ENCODE results near the gene AKAP10. TPM values are rescaled to one million over a fixed set of nuclear protein-coding genes. Genes with fewer than 3 reads are reported as not detected.
A peak's percentile ranks its signal among the peaks of the same experiment; 100 is the strongest.

Gene AKAP10
- total and polyA plus RNA-seq, 2 of the 8 experiments (the other 6 are each of a cell fraction or from before 2014, with no cell fraction given): 13.3 to 27.0 TPM

- H4K91ac ChIP-seq (replicated peaks; ENCODE audit: insufficient read length, low read length): no peak overlapping the region
- no peaks in the 10 kb centered on the region for H3K23me2 ChIP-seq (ENCODE audit: low read depth, low read length)
- no peaks in the 10 kb centered on the region for H3K79me1 ChIP-seq (ENCODE audit: low read depth, low read length)
- H2BK20ac ChIP-seq (ENCODE audit: low read length): no peak overlapping the region
- DNase-seq (ENCODE audit: low read depth in 1 of 2, low spot score in 2 of 2): peak; percentile 87 to 93
- FAIRE-seq: peak; percentile 95
- ChIA-PET CTCF (ENCODE audit: partially characterized antibody) (interaction anchor here (0.6 to 4.3 kb wide), 37 partner anchors 8 to 349 kb away, joined by 3 to 35 read pairs (median 4); partner anchors contain the start of gene SPECC1), POLR2A (ENCODE audit: partially characterized antibody) (interaction anchor here (0.6 to 2.2 kb wide), 6 partner anchors 11 to 607 kb away, joined by 3 to 11 read pairs (median 6); partner anchors contain the start of genes AKAP10 and SPECC1)
- no peak overlapping the region for H3K14ac ChIP-seq (ENCODE audit: insufficient read length)
- H3K23ac ChIP-seq (ENCODE audit: insufficient read length): no peak overlapping the region
- no peak overlapping the region for H2BK5ac ChIP-seq (ENCODE audit: low read depth, low read length)
- 0 out of 2 replicates have a peak overlapping the region, but pooled peaks have one; percentile 26 for H2AFZ ChIP-seq (ENCODE audit: low read length)
- H2BK15ac ChIP-seq (ENCODE audit: low read length): no peak overlapping the region
- no peak overlapping the region for H2BK120ac ChIP-seq (replicated peaks; ENCODE audit: low read depth, low read length)
- H4K5ac ChIP-seq (ENCODE audit: insufficient read length, low read depth, low read length): no peak overlapping the region
- H3K18ac ChIP-seq (ENCODE audit: extremely low read depth, low read length): no peak overlapping the region; the same call in 1 of the 2 replicates
- WGBS, 2 experiments (ENCODE audit: extremely low coverage in 1 of 2, insufficient coverage in 1 of 2, insufficient read length in 1 of 2, insufficient replicate concordance in 2 of 2, low coverage in 1 of 2, low lambda C conversion rate in 2 of 2, missing lambda C conversion rate in 1 of 2): 34% methylated on average over 23 of the region's 24 CpGs; no CpG with 5 or more reads in 1 of the 2 experiments
- no peak overlapping the region for H3K56ac ChIP-seq (replicated peaks; ENCODE audit: insufficient read length, low read depth, low read length)
- H4K8ac ChIP-seq (ENCODE audit: extremely low read depth, insufficient read depth, low read length): peak overlapping the region; percentile 77; the same call in 1 of the 2 replicates
- no peaks in the 10 kb centered on the region for H3K4me1 ChIP-seq (replicated peaks in 1 of 4; ENCODE audit: control insufficient read depth in 3 of 4, insufficient read depth in 4 of 4, low read length in 3 of 4)
- H3K4me2 ChIP-seq (ENCODE audit: insufficient read depth in 1 of 2, low read depth in 2 of 2, low read length in 2 of 2): peak overlapping the region in 1 of 2 experiments; percentile 21; a peak in 2 of 4 replicates
- no peak overlapping the region for H3K9ac ChIP-seq (replicated peaks in 1 of 4; ENCODE audit: extremely low read depth in 1 of 4, low read depth in 3 of 4, low read length in 3 of 4)
- no peak overlapping the region for H2AK5ac ChIP-seq (ENCODE audit: low read depth, low read length)
- H3K79me2 ChIP-seq (ENCODE audit: control insufficient read depth in 1 of 2, insufficient read depth in 2 of 2, low read length in 2 of 2): no peaks in the 10 kb centered on the region
- no peaks in the 10 kb centered on the region for H3K9me3 ChIP-seq (ENCODE audit: insufficient read depth in 2 of 2, low read depth in 1 of 2, low read length in 1 of 2)
- H3K27me3 ChIP-seq (replicated peaks in 1 of 4; ENCODE audit: control insufficient read depth in 3 of 4, extremely low read depth in 1 of 4, insufficient read depth in 3 of 4, low read length in 3 of 4): no peaks in the 10 kb centered on the region
- H3K4me3 ChIP-seq (ENCODE audit: extremely low read depth in 1 of 4, insufficient read depth in 2 of 4, low read depth in 3 of 4, low read length in 4 of 4): peak overlapping the region in 1 of 4 experiments; percentile 36; a peak in 1 of 8 replicates
- no peaks in the 10 kb centered on the region for H4K20me1 ChIP-seq (replicated peaks in 1 of 2; ENCODE audit: control insufficient read depth in 1 of 2, insufficient read depth in 2 of 2, low read length in 2 of 2)
- H2BK12ac ChIP-seq (ENCODE audit: low read depth, low read length): no peak overlapping the region
- no peak overlapping the region for H3K27ac ChIP-seq (ENCODE audit: low read depth, low read length)
- no peaks in the 10 kb centered on the region for H3K36me3 ChIP-seq (ENCODE audit: control insufficient read depth in 2 of 4, insufficient read depth in 4 of 4, low read length in 3 of 4)
- no peak overlapping the region for H3K4ac ChIP-seq (replicated peaks; ENCODE audit: insufficient read length, low read depth, low read length)
- no peak for TF ChIP-seq RXRA (IDR thresholded peaks at IDR 0.05; ENCODE audit: insufficient read depth, low read depth, low read length)
- no peak; the same call in 1 of the 2 replicates for TF ChIP-seq YY1 (IDR thresholded peaks at IDR 0.05; ENCODE audit: low read depth, low read length)
- TF ChIP-seq ASH2L (IDR thresholded peaks at IDR 0.05; ENCODE audit: low read length): no peak
- peak; percentile 84 for TF ChIP-seq ATF3 (IDR thresholded peaks at IDR 0.05; ENCODE audit: insufficient read depth, low read depth, low read length)
- TF ChIP-seq BACH1 (IDR thresholded peaks at IDR 0.05; ENCODE audit: low read length): 0 out of 2 replicates have a peak, but pooled peaks have one; percentile 51
- TF ChIP-seq GABPA (IDR thresholded peaks at IDR 0.05; ENCODE audit: borderline replicate concordance, insufficient read depth, low read length): no peak
- no peak for TF ChIP-seq SAP30 (IDR thresholded peaks at IDR 0.05; ENCODE audit: insufficient read depth, insufficient replicate concordance, low read length)
- 0 out of 2 replicates have a peak, but pooled peaks have one; percentile 38 for TF ChIP-seq TAF1 (IDR thresholded peaks at IDR 0.05; ENCODE audit: low read depth, low read length)
- TF ChIP-seq SIX5 (IDR thresholded peaks at IDR 0.05; ENCODE audit: low read depth, low read length): no peak
- peak; percentile 71; the same call in 1 of the 2 replicates for TF ChIP-seq KDM1A (IDR thresholded peaks at IDR 0.05; ENCODE audit: borderline replicate concordance, low read length)
Measured at GRCh38 chr17:19992803-19993713, 15.4 kb upstream of the AKAP10 start.

Data from H1 (cell line).